NT2/D1 (cell line): Measurements from ENCODE around the gene KIFC3.

ENCODE experiments used
- SUZ12 ChIP-seq: IDR thresholded peaks from 2 replicates; pipeline ENCODE4 v1.6.1; 2011; ENCODE audit not compliant: insufficient read length, insufficient read depth; ENCODE audit errors: extremely low read depth
- YY1 ChIP-seq: IDR thresholded peaks from 2 replicates; pipeline ENCODE4 v1.6.1; 2011; ENCODE audit not compliant: insufficient read length, insufficient read depth

- no peak for TF ChIP-seq SUZ12
- no peak for TF ChIP-seq YY1
Observed at GRCh38 chr16:57829969-57830360, 27.7 kb upstream of the KIFC3 start.
